Panc1 (cell line): Measurements from ENCODE around the gene HIPK4. TPM values are rescaled to one million over a fixed set of nuclear protein-coding genes. Genes with fewer than 3 reads are reported as not detected.

Experiments
- ATAC-seq: fragments of 200-7000 bp; cut with Tn5 transposase; 2 replicates; pipeline ENCODE4 v1.9.1; 2020; ENCODE audit warnings: mild to moderate bottlenecking, moderate library complexity
- BruUV-seq: library from RNA; stranded (reverse); fragments of 400-500 nt; replicated peaks from 2 replicates; lab custom pipeline; 2021; lab: Mats Ljungman, UMichigan
- CTCF ChIA-PET: fragments of 300-600 bp; sonication (Branson Sonifier 250); formaldehyde crosslinking; loops from one replicate; lab custom pipeline; 2022; ENCODE audit warnings: antibody characterized with exemption; lab: Charles Lee
- POLR2A ChIA-PET: fragments of 300-600 bp; sonication (Branson Sonifier 250); formaldehyde crosslinking; loops from one replicate; lab custom pipeline; 2022; ENCODE audit warnings: antibody characterized with exemption; lab: Charles Lee
- DNase-seq: peaks from one replicate; pipeline ENCODE4 v3.0.0-alpha.2; 2010; ENCODE audit warnings: low read depth, low spot score
- H3K27ac ChIP-seq: 2 replicates; pipeline ENCODE4 v1.5.1; 2011; ENCODE audit warnings: mild to moderate bottlenecking, low read length, inconsistent platforms
- H3K27me3 ChIP-seq: fragments of 200-500 bp; sonication (Bioruptor generic); 2 replicates; pipeline ENCODE4 v1.6.0; 2014; ENCODE audit warnings: low read length, inconsistent platforms; ENCODE audit not compliant: control insufficient read depth, insufficient read depth
- H3K36me3 ChIP-seq: fragments of 200-500 bp; sonication (Bioruptor generic); 2 replicates; pipeline ENCODE4 v1.5.1; 2014; ENCODE audit warnings: inconsistent platforms, mild to moderate bottlenecking, low read length, moderate library complexity; ENCODE audit not compliant: control insufficient read depth, insufficient read depth
- H3K4me1 ChIP-seq: 2 replicates; pipeline ENCODE4 v1.5.1; 2011; ENCODE audit warnings: inconsistent platforms, mild to moderate bottlenecking, low read length, moderate library complexity; ENCODE audit not compliant: control insufficient read depth, insufficient read depth
- H3K4me3 ChIP-seq, 2 experiments: 2 replicates each; pipeline ENCODE4 v1.5.1; 2011 to 2012; ENCODE audit warnings: low read depth in 2 of 2, low read length in 2 of 2, mild to moderate bottlenecking in 2 of 2, inconsistent platforms in 1 of 2, moderate library complexity in 1 of 2
- H3K9me3 ChIP-seq: fragments of 200-500 bp; sonication (Bioruptor generic); 2 replicates; pipeline ENCODE4 v1.5.1; 2014; ENCODE audit warnings: low read depth, mild to moderate bottlenecking, inconsistent platforms, low read length, moderate library complexity; ENCODE audit not compliant: control insufficient read depth, insufficient read depth
- POLR2AphosphoS5 ChIP-seq: IDR thresholded peaks from 2 replicates; pipeline ENCODE4 v1.6.1; 2012; ENCODE audit warnings: mild to moderate bottlenecking, low read depth, low read length, moderate library complexity
- SIN3A ChIP-seq: IDR thresholded peaks from 2 replicates; pipeline ENCODE4 v1.6.1; 2012; ENCODE audit warnings: low read depth, mild to moderate bottlenecking, low read length, moderate library complexity, borderline replicate concordance; ENCODE audit not compliant: insufficient read depth
- TCF7L2 ChIP-seq: IDR thresholded peaks from 2 replicates; pipeline ENCODE4 v1.6.1; 2011; ENCODE audit warnings: mild to moderate bottlenecking, low read depth, low read length, inconsistent platforms
- in situ Hi-C: cut with HindIII; loops from 2 replicates; pipeline ENCODE4 v1.10.0; 2016; ENCODE audit warnings: low sequenced_read_pairs, low pct_unique_long_range_greater_than_20kb
- intact Hi-C: fragments of 100-400 bp; cut with micrococcal nuclease; formaldehyde crosslinking; loops from one replicate; pipeline ENCODE4 v1.10.0; 2022; ENCODE audit not compliant: unreplicated experiment
- total RNA-seq: library from RNA; stranded (reverse); gene quantifications from one replicate; pipeline ENCODE4 v1.2.1, GENCODE V29; 2021; ENCODE audit not compliant: unreplicated experiment
- TF ChIP-seq, protein P1 (sequence below): fragments of 450-650 bp; IDR thresholded peaks from 2 replicates; pipeline ENCODE4 v1.5.1; 2017; ENCODE audit warnings: mild to moderate bottlenecking
- TF ChIP-seq, protein P2 (sequence below), 2 experiments: IDR thresholded peaks; 2 replicates each; pipeline ENCODE4 v1.6.1; 2011 to 2012; ENCODE audit warnings: low read depth in 2 of 2, control low read depth in 1 of 2, low read length in 1 of 2, mild to moderate bottlenecking in 1 of 2, moderate library complexity in 1 of 2; ENCODE audit not compliant: insufficient read depth in 1 of 2

Gene HIPK4
- total RNA-seq, 1 experiment from 2014 or later, result 0.13 TPM

- H3K36me3 ChIP-seq, result no peaks in the 10 kb centered on the region
- in situ Hi-C loops (no loop called here), intact Hi-C loops (no loop called here)
- H3K4me1 ChIP-seq, result peaks cover 4% of the 10 kb centered on the region; the same call in 1 of the 2 replicates
- no peak overlapping the region for H3K4me3 ChIP-seq
- no peaks in the 10 kb centered on the region for H3K9me3 ChIP-seq
- DNase-seq, result no peak
- CTCF ChIA-PET, result no interaction called here
- H3K27ac ChIP-seq, result no peak overlapping the region
- ATAC-seq, result no peak
- POLR2A ChIA-PET, result interaction anchor here (0.7 kb wide), 1 partner anchor 15 kb away, joined by 3 read pairs; no protein-coding TSS in a partner anchor
- BruUV-seq, result no TSS peak
- TF ChIP-seq, protein P1, sequence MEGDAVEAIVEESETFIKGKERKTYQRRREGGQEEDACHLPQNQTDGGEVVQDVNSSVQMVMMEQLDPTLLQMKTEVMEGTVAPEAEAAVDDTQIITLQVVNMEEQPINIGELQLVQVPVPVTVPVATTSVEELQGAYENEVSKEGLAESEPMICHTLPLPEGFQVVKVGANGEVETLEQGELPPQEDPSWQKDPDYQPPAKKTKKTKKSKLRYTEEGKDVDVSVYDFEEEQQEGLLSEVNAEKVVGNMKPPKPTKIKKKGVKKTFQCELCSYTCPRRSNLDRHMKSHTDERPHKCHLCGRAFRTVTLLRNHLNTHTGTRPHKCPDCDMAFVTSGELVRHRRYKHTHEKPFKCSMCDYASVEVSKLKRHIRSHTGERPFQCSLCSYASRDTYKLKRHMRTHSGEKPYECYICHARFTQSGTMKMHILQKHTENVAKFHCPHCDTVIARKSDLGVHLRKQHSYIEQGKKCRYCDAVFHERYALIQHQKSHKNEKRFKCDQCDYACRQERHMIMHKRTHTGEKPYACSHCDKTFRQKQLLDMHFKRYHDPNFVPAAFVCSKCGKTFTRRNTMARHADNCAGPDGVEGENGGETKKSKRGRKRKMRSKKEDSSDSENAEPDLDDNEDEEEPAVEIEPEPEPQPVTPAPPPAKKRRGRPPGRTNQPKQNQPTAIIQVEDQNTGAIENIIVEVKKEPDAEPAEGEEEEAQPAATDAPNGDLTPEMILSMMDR, result no peak
- TF ChIP-seq TCF7L2, result no peak
- TF ChIP-seq POLR2AphosphoS5, result no peak
- TF ChIP-seq, protein P2, sequence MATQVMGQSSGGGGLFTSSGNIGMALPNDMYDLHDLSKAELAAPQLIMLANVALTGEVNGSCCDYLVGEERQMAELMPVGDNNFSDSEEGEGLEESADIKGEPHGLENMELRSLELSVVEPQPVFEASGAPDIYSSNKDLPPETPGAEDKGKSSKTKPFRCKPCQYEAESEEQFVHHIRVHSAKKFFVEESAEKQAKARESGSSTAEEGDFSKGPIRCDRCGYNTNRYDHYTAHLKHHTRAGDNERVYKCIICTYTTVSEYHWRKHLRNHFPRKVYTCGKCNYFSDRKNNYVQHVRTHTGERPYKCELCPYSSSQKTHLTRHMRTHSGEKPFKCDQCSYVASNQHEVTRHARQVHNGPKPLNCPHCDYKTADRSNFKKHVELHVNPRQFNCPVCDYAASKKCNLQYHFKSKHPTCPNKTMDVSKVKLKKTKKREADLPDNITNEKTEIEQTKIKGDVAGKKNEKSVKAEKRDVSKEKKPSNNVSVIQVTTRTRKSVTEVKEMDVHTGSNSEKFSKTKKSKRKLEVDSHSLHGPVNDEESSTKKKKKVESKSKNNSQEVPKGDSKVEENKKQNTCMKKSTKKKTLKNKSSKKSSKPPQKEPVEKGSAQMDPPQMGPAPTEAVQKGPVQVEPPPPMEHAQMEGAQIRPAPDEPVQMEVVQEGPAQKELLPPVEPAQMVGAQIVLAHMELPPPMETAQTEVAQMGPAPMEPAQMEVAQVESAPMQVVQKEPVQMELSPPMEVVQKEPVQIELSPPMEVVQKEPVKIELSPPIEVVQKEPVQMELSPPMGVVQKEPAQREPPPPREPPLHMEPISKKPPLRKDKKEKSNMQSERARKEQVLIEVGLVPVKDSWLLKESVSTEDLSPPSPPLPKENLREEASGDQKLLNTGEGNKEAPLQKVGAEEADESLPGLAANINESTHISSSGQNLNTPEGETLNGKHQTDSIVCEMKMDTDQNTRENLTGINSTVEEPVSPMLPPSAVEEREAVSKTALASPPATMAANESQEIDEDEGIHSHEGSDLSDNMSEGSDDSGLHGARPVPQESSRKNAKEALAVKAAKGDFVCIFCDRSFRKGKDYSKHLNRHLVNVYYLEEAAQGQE (IDR thresholded peaks at IDR 0.05; ENCODE audit: insufficient read depth in 1 of 2, low read depth in 2 of 2, low read length in 1 of 2), result no peak
- no peak for TF ChIP-seq SIN3A
- H3K27me3 ChIP-seq, result no peaks in the 10 kb centered on the region
Observed at GRCh38 chr19:40360708-40361241, 29.2 kb downstream of the HIPK4 start.

- no TSS peak for BruUV-seq
- Histone ChIP-seq H3K4me3 (no peak overlapping the region), H3K9me3 (no peaks in the 10 kb centered on the region), H3K27me3 (no peaks in the 10 kb centered on the region), H3K27ac (no peak overlapping the region), H3K4me1 (peaks cover 4% of the 10 kb centered on the region; the same call in 1 of the 2 replicates), H3K36me3 (no peaks in the 10 kb centered on the region)
- intact Hi-C loops (no loop called here), in situ Hi-C loops (no loop called here)
- TF ChIP-seq, protein P2 (IDR thresholded peaks at IDR 0.05; ENCODE audit: insufficient read depth in 1 of 2, low read depth in 2 of 2, low read length in 1 of 2), result no peak
- no peak for TF ChIP-seq TCF7L2
- TF ChIP-seq SIN3A, result no peak
- TF ChIP-seq, protein P1, result no peak
- TF ChIP-seq POLR2AphosphoS5, result no peak
- POLR2A ChIA-PET, result interaction anchor here (0.7 kb wide), 1 partner anchor 16 kb away, joined by 3 read pairs; no protein-coding TSS in a partner anchor
- DNase-seq (no peak), ATAC-seq (no peak)
- CTCF ChIA-PET, result no interaction called here
Observed at GRCh38 chr19:40360020-40360707, 29.8 kb downstream of the HIPK4 start.
